Kidney glomerular epithelial cell (primary cell): Measurements from ENCODE around the gene EDAR.

Experiments
- DNase-seq: peaks from one replicate; lab custom pipeline; 2025; lab: John Stamatoyannopoulos, UW

Gene EDAR

DNA sequence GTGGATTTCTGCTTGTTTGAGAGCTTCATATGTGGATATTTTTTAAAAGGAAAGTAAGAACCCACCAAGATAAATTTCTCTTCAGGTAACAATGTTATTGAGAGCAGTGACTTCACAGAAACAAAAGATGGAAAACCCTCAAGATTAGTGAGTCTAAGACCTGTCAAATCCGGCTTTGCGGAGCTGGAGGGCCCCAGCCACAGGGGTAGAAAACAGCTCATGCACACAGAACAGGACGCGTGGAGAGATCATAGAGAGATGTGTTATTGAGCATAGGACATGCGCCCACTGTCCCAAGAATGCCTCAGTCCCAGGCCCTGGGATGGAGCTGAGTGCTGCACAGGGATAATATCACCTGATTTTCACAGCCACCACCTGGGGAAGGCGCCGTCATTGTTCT, 21.3 kb downstream of the EDAR start:
- no peak for DNase-seq

DNA sequence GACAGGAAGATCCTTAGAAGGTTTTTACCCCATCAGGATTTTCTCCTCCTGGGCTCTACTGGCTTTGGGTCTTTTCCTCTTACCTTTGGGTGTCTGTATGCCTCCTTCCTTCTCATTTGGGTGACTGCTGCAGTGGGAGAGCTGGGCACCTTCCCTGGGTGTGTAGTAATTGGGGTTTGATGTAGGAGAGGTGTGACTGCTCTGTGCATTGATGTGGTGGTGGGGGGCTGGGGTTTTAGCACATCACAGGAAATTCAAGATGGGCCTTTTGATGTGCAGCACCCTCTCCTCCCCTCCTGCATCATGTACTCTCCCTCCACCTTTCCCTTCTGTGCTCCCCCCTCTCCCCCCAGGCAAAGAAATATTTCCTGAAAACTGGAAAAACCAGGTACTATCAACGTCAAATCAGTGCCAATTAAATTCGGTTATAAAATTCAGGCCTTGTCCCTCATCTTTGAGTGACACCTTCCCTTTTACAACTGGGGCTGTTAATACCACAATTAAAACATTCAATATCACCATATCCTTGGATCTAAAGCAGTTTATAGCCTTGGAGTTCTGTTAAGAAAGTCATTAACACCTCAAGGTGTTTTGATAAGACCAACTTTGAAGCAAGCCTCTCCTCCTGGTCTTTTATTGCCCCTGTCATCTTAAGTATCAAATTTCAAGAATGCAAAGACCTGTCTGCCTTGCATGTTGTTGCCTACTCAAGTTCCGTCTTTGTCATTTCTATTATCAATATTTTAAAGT, 23.3 kb downstream of the EDAR start:
- DNase-seq, result no peak

DNA sequence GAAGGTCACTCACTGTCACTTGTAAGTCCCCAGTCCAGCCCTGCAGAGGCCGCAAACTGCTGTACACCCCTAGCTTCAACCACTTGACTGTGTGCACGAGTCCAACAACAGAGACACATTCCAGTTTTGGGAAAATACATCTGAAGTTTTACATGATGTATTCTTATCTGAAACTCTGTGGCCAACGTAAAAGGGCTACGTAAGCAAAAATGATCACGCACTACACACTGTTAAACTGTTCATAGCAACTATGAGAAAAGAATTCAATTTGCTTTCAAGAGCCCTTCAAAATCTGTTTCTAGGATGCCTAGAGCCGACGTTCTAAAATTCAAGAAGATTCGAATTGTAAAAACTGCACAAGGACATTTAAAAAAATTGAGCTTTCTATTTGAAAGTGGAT, 26.0 kb downstream of the EDAR start:
- DNase-seq, result no peak

DNA sequence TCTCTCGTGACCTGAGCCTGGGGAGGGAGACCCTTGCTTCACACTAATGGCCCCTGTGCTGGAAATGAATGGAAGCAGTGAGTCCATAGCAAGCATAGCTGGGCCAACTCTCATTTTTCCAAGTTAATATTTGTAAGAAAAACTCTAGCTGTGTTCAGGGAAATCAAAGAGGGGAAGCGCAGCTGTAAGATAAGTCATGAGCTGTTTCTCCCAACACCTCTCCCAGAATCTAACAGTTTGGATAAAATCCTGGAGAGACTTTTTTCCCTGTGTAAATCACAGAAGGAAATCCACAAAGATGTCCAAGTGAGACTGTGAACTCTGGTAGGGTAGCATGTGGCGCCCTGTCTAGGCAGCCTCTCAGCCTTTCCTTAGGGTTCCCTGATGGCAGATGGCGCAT, 27.2 kb downstream of the EDAR start:
- DNase-seq, result no peak

DNA sequence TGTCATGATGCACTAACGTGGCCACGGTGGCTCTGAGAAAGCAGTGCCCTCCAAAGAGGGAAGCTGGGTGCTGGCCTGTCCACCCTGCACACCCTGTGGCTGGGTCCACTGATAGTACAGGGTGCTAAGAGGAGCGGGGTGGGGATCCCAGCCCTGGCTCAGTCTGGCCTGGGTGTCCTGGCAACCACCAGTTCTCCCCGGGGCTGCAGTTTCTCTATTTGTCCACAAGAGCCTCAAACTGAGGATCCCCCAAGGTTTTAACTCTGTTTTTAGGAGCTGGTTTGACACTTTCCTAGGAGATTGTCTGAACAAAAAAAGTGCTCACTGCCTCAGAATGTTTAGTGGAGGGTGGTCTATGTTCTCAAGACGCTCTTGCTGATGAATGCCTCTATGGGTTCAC, 29.0 kb downstream of the EDAR start:
- DNase-seq, result no peak

DNA sequence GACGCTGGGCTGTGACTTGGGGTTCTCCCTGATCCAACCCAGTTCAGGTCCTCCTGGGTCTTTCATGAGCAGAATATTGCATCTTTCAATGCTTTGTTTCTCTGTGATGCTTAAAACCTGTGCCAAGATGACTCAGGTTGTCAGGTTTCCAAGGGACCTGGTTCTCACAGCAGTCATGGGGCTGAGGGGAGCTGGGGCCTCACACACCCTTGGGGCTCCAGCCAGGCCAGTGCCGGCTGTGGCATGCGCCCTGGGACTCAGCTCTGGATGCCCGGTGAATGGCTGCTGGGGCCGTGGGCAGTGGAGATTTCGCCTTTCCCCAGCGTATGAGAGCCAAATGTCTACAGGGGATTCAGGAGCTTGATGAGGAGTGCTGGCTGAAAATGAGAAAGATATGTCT, 29.6 kb downstream of the EDAR start:
- no peak for DNase-seq

DNA sequence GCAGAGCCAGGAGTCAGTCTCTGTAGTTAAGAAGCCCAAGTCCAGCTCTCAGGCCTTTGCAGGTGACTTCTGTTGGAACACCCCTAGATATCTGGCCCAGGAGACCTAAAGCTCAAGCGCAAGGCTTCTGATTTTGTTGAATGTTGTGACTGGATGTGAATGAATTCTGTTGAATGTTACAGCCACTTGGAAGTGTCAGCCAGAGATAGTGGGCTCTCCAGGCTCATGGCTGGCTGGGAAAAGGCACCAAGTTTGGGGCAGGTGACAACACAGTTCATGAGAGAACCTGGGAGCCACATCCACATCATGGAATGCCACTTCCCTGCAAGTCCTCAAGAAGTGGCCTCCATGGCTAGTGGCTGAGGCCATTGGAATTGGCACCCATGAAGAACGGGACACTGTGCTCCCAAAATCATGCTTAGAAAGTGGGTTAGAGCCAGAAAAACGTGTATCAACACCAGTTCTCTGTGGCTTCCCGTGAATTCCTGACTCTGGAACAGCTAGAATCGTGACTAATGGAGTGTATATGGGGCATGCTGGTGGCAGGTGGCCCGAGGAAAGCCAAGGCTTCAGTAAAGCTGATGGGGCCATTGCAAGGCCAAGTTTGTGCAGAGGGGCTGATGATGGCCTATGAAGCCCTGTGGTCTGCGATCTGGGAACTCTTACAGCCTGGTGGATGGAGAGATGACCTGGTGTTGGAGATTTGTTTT, 30.2 kb downstream of the EDAR start:
- no peak for DNase-seq

DNA sequence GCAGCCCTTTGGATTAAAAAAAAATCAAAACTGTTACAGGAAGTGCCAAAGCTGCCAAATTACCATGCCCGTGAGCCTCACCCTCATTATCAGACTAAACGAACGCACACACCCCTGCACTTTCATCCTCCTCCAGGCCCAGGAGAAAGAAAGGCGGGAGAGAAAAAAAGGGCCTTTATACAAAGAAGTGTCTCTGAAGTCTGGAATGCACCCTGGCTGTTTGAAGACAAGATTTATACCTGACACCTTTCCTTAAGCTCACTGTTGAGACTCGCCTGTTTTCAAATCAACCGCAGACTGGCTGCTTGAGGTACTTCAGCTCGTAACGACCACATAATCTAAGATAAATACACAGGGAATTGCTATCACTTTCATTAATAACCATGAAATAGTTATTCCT, 31.0 kb downstream of the EDAR start:
- DNase-seq, result no peak

DNA sequence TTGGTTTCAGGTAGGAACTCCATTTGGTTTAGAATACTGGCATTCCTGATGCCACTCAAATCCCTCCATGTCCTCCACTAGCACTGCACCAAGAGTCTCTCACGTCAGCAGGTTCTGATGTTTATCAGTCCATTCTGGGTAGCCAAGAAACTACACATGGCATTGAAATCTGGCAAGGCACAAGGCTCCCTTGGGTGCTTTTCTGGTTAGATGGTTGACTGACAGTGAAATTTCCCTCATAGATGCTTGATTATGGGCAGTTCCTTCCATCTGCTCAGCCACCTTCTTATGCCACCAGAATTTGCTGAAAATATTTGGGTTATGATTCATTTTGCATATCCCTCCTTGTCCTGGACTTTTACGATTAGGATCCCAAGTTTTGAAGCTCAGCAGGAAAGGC, 32.6 kb downstream of the EDAR start:
- no peak for DNase-seq

DNA sequence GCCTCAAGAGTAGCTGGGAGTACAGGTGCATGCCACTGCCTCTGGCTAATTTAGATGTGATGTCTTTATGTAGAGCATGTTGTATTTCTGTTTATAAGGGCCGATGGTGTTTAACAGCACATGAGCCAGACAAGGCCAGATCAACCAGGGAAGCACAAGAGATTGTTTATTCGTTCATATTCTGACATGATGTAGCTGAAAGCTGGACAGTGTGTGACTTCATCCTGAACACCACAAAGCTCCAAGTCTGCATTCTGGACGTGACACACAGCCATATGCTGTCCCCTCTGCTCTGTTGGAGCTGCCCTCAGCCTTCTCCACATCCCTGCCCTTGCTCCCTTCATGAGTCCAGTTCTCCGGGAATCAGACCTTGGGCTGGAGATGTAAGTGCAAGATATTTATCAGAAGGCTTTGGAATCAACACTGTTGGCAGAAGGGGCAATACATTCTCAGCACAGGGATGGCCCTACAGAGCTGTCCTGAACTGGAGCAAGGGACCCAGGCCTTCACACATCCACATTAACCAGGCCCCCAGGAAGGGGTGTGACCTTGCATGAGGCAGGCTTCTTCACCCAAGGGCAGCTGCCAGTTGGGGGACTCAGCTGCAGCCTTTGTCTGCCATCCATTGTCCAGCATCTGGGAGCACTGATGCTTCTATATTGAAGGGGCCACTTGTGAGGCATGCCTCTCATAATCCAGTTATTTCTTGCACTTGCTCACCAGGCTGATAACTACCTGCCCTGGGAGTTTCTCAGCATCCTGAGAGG, 38.5 kb downstream of the EDAR start:
- no peak for DNase-seq

DNA sequence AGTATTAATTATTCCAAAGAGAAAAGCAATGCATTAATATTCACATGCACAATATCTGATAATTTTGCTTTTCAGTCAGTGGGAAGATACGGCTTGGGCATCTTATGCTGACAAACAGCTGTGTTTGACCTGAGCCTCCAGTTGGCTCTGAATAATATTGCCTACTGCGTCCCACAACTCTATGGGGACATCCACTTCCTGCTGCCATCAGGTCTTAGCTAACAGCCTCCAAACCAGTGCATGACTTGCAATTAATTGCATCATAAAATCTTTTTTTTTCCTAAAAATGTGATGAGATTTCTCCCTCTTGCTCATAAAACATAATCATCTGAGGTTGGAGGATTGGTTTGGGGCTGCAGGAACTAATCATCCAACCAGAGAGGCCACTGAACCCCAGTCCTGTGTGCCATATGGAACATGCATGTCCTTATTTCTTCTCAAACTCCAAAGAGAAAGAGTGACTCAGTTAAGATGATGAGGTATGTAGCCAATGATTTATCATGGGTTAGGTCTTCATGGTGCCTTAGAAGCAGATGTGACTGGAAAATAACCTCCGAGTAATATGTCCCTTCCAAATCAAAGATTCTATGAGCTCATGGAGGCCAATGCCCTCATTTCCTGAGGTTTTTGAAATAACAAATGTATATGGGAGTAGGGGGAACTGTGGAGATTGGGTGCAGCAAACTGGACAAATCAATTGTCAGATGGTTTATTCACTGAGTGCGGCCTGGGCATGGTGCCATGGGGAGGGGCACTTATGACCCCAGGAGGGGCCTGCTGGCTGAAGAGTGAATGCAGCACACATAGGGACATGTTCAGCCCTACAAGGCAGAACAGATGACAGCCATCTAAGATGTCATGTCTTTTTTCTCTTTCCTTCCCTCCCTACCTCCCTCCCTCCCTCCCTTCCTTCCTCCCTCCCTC, 39.4 kb downstream of the EDAR start:
- no peak for DNase-seq

DNA sequence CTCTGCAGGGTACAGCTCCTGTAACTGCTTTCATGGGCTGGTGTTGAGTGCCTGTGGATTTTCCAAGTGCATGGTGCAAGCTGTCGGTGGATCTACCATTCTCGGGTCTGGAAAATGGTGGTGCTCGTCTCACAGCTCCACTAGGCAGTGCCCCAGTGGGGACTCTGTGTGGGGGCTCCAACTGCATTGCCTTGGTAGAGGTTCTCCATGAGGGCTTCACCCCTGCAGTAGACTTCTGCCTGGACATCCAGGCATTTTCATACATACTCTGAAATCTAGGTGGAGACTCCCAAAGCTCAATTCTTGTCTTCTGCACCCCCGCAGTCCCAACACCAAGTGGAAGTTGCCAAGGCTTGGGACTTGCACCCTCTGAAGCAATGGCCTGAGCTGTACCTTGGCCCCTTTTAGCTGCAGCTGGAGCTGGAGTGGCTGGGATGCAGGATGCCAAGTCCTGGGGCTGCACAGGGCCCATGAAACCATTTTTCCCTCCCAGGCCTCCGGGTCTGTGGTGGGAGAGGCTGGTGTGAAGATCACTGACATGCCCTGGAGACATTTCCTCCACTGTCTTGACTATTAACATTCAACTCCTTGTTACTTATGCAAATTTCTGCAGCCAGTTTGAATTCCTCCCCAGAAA, 41.6 kb downstream of the EDAR start:
- no peak for DNase-seq

DNA sequence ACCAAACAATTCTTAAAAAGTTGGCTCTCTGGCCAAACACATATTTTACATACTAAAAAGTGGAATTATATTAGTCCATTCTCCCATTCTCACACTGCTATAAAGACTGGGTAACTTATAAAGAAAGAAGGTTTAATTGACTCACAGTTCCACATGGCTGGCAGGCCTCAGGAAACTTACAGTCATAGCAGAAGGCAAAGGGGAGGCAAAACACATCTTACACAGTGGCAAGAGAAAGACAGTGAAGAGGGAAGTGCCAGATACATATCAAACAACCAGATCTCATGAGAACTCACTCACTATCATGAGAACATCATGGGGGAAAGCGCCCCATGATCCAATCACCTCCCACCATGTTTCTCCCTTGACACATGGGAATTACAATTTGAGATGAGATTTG, 42.6 kb downstream of the EDAR start:
- no peak for DNase-seq

DNA sequence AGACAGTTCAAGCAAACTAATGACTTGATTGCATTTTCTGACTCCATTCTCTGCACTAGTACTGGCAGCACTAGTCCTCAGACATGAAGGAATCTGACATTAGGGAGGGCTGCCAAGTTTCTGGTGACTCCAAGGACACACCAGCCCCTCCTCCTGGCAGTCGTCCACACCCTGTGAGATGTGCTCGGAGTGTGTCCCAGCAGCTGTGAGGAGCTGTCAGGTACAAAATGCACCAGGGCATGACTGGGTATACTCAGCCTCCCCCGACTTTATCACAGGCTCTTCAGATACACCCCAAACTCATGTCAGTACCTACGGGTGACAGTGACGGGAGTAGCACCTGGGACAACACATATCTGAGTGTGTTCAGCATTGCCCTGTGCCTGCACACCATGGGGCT, 43.1 kb downstream of the EDAR start:
- DNase-seq, result no peak

DNA sequence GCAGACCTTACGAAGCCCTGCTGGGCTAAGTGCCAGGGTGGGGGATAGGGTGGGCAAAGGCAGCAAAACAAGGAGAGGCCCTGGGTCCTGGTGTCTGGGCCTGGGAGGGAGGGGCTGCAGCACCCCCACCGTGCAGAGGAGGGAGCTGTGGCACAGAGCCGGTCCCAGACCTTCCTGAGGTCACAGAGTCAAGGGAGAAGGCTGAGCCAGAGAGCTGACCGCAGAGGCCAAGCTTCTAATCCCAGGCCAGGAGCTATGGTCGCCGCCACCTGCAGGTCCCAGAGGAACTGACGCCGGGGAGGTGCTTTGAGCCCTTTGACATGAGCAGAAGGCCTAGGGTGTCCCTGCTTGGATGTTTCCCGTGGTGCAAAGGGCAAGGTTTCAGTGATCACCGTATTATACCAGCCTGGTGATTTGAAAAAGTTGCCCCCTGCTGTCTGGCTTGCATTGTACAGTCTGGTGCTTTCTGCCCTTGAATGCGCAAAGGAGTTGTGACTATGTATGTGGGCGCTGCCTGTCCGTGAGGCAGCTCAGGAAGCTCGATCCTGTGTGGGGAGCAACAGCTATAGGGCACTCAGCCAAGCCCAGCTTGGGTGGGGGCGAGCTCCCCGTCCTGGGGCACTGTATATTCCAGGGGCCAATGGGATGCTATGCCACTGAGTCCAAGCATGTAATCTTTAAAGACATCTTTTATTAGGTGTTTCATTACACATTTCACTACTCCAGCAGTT, 44.3 kb downstream of the EDAR start:
- DNase-seq, result no peak

DNA sequence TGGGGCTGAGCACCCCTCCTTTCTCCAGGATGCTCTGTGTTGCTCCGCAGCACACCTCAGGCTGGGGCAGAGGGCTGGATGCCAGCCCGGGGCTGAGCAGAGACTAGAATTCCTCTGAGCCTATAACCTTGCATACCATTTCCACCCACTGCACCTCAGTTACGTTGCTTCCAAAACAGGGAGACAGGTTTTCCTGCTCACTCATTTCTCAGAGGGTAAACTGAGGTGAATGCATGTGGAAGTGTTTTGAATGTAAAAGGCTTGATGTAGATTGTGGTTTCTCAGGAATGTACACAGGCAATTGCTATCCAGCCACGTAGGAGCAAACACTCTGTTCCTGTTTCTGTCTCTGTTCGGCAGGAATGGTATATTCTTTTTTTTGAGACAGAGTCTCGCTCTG, 45.3 kb downstream of the EDAR start:
- DNase-seq, result no peak

DNA sequence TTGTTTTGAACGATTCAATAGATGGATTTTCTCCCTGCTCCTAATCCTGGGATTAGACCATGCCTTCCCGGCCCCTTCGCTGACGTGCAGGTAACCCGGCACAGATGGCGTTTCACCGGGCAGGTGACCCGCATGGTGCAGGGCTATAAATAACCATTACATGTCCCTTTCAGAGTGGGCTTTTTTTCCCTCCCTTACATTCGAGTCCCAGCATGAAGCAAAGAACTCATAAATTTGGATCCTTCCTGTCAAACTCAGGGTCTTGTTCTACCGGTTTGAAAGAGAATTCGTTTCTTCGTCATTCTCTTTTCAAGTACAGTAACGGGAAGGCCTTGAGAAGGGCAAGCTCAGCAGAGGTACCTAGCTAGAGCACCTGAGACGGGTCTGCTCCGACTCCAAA, 46.1 kb downstream of the EDAR start:
- DNase-seq, result no peak

DNA sequence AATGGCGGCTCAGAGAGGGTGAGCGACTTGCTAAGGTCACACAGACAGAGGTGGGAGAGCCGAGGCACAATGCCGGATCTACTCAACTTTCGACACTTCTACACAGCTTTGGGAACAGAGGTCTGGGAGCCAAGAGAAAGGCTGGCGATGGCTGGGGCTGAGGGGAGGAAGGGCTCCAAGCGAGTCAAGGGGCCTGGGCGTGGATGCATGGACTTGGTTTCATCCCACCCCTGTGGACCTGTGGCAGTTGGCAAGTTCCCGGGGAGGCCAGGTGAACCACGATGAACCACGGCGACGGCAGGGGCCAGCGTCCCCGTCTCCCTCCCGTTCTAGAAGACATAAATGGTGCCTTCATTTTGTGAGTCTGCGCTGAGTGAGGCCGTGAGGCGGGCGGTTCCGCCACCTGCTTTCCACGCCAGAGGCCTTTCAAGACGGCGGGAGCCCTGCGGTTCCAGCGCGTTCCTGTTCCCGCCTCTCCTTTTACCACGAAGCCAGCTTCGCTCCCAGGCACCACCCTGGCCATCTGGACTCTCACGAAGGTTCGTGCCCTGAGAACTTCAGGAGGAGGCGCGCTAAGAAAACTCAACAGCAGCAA, 46.7 kb downstream of the EDAR start:
- no peak for DNase-seq

DNA sequence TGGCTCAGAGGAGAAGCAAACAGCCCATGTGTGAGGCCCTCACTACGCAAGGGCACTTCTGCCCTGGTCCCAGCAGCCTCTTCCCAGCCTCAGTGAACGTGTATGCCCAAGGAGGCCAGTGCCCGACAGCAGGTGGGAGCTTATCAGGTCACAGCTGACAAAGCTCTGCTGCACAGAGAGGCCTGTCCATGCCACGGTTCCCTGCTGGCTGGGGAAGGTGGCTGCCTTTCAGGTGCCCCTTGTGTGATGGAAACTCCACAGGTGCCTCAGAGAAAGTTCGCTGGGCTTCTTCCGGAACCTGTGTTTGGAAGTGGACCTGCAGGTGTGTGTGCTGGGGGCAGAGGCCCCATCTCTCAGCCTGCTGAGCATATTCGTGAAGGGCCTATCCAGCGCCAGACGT, 47.3 kb downstream of the EDAR start:
- no peak for DNase-seq

DNA sequence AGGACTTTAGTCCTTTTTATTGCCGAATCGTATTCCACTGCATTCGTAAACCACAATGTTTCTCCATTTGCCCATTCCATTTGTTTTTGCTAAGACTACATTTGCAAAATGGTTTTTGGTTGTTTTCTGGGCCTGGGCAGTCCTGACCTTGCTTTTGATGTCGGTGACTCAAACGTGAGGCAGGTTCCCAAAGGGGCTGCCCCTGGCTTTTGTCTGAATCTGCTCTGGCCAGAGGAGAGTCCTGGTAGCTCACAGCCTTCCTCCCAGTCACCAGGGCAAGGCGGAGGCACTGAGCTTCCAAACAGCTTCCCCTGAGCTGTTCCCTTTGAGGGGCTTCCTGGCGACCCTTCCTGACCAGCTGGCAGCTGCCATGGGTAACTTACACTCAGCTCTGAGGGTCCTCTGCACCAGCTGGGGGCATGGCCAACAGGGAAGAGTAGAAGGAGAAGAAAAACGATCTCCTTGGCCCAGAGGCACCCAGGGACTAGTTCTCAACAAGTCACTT, 47.8 kb downstream of the EDAR start:
- no peak for DNase-seq
